Measurements from ENCODE around the gene LRRC8E.
A peak's percentile ranks its signal among the peaks of the same experiment; 100 is the strongest.
"Not testable (repeated sequence)": the region's sequence is repeated elsewhere in the genome, so short reads cannot be mapped to it uniquely, and the experiment has no call there.

The LRRC8E gene

DNA sequence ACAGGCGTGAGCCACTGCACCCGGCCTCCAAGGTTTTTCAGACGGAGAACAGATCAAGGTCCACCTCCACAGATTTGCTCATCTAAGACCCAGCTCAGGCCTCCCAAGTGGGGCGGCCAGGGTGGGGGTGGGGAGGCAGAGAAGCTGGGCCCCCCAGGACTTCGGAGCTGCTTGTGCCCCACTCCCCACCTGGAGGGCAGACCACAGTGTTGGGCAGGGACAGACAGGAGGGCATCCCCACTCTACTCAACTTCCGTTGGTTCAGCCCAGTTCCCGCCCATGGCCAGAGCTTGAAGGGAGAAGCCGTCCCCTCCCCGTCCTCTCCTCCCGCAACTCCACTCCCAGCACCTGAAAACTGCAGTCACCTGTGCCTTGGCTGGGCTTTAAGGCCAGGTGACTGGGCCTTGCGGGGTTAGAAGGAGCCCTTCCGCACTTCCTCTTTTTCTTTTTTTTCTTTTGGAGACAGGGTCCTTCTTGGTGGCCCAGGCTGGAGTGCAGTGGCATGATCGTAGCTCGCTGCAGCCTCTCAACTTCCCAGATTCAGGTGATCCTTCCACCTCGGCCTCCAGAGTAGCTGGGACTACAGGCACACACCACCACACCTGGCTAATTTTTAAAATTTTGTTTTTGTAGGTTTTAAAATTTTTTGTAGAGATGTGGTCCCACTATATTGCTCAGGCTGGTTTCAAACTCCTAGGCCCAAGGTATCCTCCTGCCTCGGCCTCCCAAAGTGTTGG lies 734 bp upstream of the LRRC8E start:
- no peak for DNase-seq

DNA sequence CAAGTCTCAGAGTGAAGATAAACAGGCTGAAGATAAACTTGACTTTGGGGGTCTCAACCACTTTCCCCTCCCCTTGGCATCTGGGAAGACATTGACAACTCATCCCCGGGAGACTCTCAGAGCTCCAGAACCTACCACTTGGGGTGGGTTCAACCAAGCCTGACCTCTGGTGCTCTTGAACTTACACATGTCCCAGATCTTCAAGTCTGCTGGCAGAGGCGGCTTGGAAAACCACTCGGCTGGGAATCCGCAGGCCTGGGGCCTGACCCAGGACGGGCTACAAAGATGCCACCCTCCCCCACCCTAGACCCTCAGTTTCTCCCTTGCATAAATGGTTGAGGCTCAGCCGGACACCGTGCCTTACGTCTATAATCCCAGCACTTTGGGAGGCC lies 512 bp downstream of the LRRC8E start:
- no peak for DNase-seq

DNA sequence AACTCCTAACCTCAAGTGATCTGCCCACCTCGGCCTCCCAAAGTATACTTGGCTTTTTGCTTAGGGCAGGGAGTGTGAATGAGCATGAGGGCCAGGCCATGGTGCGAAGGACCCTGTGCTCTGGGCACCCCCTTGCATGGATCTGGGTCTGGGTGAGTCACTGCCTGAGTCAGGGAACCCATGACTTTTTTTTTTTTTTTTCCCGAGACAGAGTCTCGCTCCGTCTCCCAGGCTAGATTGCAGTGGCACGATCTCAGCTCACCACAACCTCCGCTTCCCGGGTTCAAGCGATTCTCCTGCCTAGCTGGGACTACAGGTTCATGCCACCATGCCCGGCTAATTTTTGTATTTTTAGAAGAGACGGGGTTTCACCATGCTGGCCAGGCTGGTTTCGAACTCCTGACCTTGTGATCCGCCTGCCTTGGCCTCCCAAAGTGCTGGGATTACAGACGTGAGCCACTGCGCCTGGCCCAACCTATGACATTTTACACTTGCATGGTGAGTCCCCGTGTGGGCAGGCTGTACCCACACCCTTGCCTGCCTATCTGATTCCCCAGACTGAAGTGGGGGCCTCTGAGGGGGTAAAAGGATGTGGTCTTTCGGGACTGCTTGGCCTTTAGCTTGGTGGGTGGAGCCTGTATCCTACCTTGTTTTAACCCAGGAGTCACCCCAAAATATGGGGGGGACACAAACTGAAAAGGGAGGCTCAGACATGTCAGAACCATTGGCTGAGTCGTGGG lies 5.2 kb downstream of the LRRC8E start:
- DNase-seq, result not testable (repeated sequence)

DNA sequence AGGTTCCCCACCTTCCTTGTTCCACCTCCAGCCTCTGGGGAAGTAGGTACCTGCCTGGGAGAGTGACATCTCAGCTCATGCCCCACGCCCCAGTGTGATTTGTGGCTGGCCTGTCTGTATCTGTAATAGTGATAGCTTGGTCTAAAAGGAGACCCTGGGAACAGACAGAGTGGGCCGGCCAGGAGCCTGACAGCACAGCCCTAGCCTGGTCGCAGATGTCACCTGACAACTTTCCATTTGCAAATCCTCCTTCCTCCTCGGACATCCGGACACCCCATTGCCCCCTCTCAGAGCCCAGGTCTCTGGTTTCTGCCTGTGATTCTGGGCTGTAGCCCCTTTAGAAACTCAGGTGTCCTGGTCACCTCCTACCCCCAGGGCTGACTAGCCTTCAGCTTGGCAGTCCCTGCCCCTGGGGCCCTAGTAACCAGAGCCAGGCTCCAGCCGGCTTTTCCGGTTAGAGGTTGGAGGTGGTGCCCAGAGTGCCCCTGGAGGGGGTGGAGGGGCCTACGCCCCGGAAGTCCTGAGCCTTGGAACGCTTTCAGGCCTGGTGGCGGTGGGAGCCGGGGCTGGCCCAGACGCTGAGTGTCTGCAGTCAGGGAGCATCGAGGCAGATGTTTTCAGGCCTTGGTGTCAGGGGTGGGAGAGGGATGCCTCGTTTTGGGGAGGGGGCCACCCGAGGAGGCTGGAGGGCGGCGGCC lies 6.5 kb downstream of the LRRC8E start:
- DNase-seq, result no peak

DNA sequence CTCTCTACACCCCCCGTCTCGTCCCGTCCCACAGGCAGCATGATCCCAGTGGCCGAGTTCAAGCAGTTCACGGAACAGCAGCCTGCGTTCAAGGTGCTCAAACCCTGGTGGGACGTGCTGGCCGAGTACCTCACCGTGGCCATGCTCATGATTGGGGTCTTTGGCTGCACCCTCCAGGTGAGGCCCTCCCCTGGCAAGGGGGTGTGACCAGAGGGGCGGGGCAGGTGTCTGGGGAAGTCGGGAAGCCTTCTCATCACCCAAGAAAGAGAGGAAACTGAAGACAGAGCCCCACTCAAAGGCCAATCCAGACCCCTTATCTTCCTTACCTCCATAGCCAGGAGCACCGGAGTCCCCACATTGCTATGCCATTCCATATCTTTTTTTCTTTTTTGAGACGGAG lies 7.3 kb downstream of the LRRC8E start:
- no peak for DNase-seq

DNA sequence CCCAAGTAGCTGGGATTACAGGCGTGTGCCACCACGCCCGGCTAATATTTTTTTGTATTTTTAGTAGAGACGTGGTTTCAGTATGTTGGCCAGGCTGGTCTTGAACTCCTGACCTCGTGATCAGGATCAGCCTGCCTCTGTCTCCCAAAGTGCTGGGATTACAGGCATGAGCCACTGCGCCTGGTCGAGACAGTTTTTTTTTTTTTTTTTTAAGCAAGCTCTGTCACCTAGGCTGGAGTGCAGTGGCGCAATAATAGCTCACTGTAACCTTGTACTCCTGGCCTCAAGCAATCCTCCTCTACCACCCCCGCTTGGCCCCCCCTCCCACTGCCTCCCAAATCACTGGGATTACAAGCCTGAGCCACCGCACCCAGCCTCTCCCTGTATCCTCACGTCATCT lies 9.0 kb downstream of the LRRC8E start:
- DNase-seq, result no peak

DNA sequence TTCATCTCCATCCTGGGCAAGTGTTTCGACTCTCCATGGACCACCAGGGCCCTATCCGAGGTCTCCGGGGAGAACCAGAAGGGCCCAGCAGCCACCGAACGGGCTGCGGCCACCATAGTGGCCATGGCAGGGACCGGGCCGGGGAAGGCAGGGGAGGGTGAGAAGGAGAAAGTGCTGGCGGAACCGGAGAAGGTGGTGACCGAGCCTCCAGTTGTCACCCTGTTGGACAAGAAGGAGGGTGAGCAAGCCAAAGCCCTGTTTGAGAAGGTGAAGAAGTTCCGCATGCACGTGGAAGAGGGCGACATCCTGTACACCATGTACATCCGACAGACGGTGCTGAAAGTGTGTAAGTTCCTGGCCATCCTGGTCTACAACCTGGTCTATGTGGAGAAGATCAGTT lies 10.7 kb downstream of the LRRC8E start:
- no peak for DNase-seq

DNA sequence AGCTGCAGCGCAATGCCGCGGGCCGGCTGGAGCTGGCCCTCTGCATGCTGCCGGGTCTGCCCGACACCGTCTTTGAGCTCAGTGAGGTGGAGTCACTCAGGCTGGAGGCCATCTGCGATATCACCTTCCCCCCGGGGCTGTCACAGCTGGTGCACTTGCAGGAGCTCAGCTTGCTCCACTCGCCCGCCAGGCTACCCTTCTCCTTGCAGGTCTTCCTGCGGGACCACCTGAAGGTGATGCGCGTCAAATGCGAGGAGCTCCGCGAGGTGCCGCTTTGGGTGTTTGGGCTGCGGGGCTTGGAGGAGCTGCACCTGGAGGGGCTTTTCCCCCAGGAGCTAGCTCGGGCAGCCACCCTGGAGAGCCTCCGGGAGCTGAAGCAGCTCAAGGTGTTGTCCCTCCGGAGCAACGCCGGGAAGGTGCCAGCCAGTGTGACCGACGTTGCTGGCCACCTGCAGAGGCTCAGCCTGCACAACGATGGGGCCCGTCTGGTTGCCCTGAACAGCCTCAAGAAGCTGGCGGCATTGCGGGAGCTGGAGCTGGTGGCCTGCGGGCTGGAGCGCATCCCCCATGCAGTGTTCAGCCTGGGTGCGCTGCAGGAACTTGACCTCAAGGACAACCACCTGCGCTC lies 11.6 kb downstream of the LRRC8E start:
- DNase-seq, result no peak

DNA sequence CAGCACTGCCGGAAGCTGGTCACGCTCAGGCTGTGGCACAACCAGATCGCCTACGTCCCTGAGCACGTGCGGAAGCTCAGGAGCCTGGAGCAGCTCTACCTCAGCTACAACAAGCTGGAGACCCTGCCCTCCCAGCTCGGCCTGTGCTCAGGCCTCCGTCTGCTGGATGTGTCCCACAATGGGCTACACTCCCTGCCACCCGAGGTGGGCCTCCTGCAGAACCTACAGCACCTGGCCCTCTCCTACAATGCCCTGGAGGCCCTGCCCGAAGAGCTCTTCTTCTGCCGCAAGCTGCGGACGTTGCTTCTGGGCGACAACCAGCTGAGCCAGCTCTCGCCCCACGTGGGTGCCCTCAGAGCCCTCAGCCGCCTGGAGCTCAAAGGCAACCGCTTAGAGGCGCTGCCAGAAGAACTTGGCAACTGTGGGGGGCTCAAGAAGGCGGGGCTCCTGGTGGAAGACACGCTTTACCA lies 12.1 kb downstream of the LRRC8E start:
- no peak for DNase-seq

DNA sequence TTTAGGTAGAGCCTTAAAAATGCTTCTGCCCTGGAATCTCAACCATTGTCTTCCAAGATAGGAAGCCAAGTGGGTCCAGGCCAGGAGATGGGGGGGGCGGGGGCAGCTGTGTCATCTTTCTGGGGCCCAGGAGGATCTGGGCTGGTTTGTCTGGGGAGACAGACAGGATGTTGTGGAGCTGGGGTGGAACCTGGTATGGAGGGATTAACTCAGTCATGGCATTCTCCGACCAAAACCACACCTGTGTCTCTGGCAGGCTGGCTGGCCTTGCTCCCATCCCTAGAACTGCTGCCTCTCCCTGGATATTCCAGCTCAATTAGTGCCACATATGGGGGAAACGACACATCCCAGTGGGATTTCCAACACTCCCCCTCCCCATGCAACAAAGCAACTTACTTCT lies 12.6 kb downstream of the LRRC8E start:
- no peak for DNase-seq

DNA sequence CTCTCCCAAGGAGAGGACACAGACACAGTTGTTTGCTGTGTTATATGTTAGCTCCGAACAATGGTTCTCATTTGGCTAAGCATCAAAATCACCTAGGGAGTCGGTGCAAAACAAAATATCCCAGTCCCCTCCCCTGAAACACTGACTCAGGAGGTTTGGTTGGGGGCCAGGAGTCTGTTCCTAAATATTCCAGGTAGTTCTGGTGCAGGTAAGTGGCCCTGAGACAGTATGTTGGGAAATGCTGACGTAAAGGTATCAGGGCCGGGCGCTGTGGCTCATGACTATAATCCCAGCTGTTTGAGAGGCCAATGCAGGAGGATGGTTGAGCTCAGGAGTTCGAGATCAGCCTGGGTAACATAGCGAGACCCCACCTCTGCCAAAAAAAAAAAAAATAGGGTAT lies 13.0 kb downstream of the LRRC8E start:
- DNase-seq, result no peak

DNA sequence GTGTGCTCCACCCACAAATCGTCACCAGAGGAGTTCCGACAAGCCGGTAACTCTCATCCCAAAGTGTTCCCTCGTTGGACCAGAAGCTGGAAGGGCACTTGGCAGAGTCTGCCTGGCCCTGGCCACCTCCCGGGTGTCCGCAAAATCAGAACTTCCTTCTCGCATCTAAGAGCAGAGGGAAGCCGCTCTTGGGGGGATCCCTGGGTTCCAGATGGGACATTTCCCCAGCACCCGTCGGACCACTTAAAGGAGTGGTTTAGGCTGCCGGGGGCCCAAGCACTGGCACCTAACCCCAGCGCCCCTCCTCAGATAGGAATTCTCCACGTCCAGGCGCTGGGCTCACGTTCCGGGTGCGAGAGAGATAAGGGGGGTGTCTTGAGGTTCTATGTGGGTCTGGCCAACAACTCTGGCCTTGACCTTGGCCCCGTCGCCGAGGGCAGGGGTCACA lies 14.5 kb downstream of the LRRC8E start:
- DNase-seq, result no peak

DNA sequence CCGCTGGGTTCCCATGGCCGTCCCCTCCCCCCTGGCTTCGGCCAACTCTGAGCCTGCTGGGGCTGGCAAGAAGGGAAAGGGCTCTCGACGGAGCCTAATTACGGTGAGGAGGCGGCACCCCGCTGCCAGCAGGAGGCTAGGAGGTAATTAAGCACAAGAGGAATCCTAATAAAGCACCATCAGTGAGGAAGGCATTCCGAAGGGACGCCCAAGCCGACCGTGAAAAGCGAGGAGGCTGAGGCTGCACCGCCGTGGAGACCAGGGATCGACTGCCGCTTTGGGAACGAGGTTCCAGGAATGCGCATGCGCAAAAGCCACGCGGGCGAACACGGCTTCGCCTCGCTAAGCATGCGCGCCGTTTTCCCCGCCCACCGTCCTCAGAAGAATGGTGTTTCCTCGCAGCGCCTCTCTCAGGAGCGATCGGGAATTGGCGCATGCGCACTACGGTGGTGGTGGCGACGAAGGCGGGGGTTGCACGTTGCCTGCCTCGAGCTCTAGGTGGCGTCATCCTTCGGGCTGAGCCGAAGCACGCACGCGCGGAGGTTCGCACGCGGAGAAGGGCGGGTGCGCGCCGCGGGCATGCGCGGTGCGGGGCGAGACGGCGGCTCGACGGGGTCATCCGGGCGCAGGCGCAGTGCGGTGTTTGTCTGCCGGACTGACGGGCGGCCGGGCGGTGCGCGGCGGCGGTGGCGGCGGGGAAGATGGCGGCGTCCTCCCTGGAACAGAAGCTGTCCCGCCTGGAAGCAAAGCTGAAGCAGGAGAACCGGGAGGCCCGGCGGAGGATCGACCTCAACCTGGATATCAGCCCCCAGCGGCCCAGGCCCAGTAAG lies 15.1 kb downstream of the LRRC8E start, which contains the start of gene MAP2K7:
MAP2K7 (plus strand) TSS at position 634 of the 830 bp plus-strand sequence; CDS start at position 702, 68 bp downstream.
- DNase-seq, result peak; percentile 99

DNA sequence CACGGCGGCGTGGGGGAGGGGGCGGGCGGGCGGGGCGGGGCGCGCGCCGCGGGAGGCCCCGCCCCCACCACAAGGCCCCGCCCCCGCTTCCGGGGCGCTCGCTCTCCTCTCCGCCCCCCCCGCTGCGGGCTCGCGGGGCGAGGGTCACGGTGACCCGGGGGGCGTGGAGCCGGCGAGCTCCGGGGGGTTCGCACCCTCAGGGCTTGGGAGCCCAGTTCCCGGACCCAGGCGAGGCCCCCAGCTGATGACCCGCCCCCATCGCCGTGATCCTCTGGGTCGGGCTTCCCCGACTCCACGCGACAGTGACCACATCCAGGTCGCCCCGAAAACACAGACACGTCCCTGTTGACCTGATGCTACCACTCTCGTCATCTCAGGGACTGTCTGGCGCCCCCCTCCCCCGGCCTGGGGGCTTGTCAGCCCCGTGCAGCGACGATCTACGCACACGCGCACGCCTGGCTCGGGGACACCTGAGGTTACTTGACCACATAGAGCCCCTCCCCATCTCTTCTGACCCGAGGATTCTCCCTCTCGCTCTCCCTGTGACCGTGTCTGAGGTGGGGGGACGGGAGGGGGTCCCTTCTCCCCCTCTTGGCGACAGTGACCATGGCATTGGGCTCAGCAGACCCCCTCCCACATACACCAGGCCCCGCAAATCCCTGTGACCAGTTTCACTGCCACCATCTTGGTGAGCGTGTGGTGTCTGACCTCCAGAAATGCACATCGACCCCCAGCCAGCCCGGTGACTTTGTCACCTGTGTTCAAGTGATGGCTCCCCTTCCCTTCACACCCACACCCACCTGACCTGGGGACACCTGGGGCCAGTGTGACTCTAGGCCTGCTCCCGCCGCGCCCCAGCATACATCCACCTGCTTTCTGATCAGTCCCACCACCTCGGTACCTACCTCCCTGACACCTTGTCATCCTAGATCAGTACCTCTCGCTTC lies 16.0 kb downstream of the LRRC8E start:
- no peak for DNase-seq

DNA sequence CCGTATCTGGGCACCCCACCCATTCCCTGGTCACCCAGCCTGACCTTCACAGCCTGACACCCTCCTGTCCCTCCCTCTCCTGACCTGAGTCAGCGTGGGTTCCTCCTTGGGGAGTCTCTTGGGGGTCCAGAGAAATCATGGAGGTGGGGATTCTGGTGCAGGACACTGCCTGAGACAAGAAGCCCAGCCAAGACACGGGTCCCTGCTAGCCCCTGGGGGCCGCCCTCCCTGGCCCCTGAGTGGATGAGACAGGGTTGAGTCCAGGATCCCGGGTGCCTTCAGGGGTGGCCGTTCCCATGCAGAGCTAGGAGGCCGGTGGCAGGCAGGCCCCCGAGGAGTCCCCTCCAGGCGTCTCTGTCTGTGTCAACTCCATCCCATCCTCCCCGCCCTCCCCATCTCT lies 17.0 kb downstream of the LRRC8E start:
- no peak for DNase-seq

DNA sequence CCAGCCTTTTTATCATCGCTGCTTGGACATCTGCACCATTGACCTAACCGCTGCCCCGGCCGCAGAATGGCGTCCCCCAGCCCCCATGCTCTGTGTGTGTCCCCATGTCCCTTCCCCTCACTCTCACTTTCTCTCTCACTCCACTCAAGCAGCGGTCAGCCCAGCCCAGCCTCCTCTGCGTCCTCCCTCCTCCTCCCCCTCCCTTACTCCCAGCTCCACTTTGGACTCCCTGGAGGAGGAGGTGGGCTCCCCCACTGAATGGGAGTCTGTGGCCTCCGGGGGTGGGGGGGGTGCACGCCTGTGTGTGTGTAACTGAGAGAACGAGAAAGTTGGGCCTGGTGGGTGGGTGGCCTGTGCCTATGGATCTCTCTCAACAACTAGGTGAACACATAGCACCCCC lies 17.5 kb downstream of the LRRC8E start:
- DNase-seq, result no peak

DNA sequence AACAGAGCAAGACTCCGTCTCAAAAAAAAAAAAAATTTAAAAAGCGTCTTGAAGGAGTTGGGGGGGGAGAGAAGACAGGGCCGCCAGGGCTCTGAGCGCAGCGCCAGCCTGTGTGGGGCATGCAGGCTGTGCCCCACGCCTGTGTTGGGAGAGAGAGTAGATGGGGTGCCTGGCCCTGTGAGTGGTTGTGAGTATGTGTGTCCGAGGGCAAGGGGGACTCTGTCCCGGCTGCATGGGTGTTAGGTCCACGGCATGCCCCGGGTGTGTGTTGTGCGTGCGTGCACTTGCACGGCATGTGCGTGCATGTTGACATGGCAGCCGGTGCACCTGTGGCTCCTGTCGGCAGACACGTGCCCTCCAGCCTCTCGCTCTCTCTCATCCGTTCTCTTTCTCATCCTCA lies 18.8 kb downstream of the LRRC8E start:
- no peak for DNase-seq

DNA sequence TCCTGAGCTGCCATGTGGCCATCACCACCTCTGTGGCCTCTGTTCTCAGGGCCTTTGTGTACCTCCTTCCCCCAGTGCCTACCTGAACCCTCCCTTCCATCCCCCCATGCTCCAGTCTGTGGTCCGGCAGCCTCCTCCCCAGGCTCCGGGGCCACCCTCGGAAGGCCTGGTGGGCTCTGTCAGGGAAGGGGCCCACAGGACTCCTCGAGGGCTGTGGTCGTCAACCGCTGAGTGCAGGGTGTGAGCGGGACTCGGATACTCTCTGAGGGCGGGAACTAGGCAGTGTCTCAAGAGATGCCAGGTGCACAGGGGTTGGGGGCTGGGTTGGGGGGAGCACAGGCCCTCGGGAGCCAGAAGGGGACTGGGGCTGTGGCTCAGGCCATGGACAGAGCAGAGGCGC lies 19.2 kb downstream of the LRRC8E start:
- no peak for DNase-seq

DNA sequence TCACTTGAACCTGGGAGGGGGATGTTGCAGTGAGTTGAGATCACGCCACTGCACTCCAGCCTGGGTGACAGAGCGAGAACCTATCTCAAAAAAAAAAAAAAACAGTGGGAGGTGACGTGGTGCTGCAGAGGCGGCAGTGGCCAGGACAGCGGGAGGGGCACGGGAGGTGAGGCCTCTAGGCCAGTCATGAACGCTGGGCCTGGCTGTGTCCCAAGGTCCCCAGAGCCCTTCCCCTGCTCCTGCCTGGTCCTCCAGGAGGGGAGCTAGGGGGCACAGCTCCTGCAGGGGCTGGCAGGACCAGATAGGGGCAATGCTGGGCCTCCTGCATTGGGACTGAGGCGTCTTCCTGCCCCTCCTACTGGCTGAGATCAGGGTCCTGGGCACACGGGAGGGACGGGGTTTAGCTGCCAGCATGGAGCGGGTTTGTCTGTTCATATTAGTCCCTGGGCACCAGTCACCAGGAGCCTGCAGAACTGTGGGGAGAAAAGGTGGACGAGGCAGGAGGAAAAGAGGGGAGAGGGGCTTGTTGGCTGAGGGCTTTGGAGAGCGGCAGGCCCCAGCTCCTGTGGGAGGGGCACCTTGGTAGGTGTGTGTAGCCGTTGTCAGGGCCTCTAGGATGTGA lies 19.9 kb downstream of the LRRC8E start:
- no peak for DNase-seq

DNA sequence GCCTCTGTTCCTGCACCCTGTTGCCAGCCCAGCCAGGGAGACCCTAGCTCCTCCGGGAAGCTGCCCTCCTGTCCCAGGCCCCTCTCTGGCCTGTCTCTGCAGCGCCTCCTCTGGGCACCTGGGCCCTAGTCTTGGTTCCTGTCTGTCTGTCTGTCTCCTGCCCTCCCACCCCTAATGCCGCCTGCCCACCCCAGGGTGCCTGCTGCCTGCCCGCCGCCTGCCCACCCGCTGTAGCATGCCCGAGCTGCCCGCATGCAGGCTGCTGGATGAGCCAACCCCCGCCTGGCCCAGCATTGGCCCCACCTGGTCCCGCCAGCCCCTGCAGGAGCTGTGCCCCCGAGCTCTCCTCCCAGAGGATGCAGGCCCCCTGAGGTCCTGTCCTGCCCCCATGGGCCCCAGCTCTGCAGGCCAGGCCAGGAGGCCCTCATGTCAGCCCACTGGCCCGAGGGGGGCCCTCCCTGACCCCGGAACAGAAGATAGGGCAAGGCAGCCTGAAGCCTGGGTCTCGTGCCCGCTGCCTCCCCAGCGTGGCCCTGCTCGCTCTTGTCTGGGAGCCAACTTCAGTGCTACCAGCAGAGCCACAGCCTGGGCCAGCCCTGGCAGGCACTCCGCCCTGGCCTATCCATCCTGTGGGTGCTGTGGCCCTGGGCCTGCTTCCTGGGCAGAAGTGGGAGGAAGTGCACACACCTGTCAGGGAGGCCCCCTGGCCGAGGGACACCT lies 20.6 kb downstream of the LRRC8E start:
- no peak for DNase-seq

All from fibroblast of skin of abdomen (primary cell).